ENCODE data around the gene HOMER1. TPM values are rescaled to one million over a fixed set of nuclear protein-coding genes. Genes with fewer than 3 reads are reported as not detected.

The HOMER1 gene
- total RNA-seq, 4 donors from 2014 or later = 23.5 to 51.0 (median 33.0) TPM

GRCh38 chr5:79399046-79399445 lies 114.9 kb downstream of the HOMER1 start:
- Histone ChIP-seq H3K36me3 (peaks cover 0 to 28% of the 10 kb centered on the region in 2 donors), H3K27me3 (no peaks in the 10 kb centered on the region), H3K4me1 (no peaks in the 10 kb centered on the region), H3K9me3 (no peaks in the 10 kb centered on the region), H3K27ac (no peak overlapping the region), H3K4me3 (no peak overlapping the region)
- TF ChIP-seq CTCF (IDR thresholded peaks at IDR 0.05 in 4 of 5, conservative IDR thresholded peaks at IDR 0.05 in 1 of 5) = no peak
- TF ChIP-seq POLR2A (IDR thresholded peaks at IDR 0.05) = no peak
- DNase-seq = no peak
- ATAC-seq = no peak
- intact Hi-C loops (cut with DNase I; ENCODE audit: low total_unique reads) (no loop called here), in situ Hi-C loops (cut with MboI; ENCODE audit: low sequenced_read_pairs in 4 of 4) (no loop called here)

GRCh38 chr5:79397080-79397479 lies 116.9 kb downstream of the HOMER1 start:
- no peaks in the 10 kb centered on the region for H3K27me3 ChIP-seq
- peaks cover 0 to 30% of the 10 kb centered on the region in 2 donors for H3K36me3 ChIP-seq
- in situ Hi-C loops (cut with MboI; ENCODE audit: low sequenced_read_pairs in 4 of 4) (no loop called here), intact Hi-C loops (cut with DNase I; ENCODE audit: low total_unique reads) (no loop called here)
- no peaks in the 10 kb centered on the region for H3K9me3 ChIP-seq
- no peaks in the 10 kb centered on the region for H3K4me1 ChIP-seq
- H3K4me3 ChIP-seq = no peak overlapping the region
- ATAC-seq = no peak
- H3K27ac ChIP-seq = no peak overlapping the region
- no peak for TF ChIP-seq CTCF (IDR thresholded peaks at IDR 0.05 in 4 of 5, conservative IDR thresholded peaks at IDR 0.05 in 1 of 5)
- no peak for TF ChIP-seq POLR2A (IDR thresholded peaks at IDR 0.05)
- no peak for DNase-seq

- TF ChIP-seq POLR2A (IDR thresholded peaks at IDR 0.05) = no peak
- TF ChIP-seq CTCF (IDR thresholded peaks at IDR 0.05 in 4 of 5, conservative IDR thresholded peaks at IDR 0.05 in 1 of 5) = no peak
- intact Hi-C loops (cut with DNase I; ENCODE audit: low total_unique reads) (no loop called here), in situ Hi-C loops (cut with MboI; ENCODE audit: low sequenced_read_pairs in 4 of 4) (no loop called here)
- no peak for ATAC-seq
- DNase-seq = no peak
- peaks cover 0 to 30% of the 10 kb centered on the region in 2 donors for H3K36me3 ChIP-seq
- no peak overlapping the region for H3K4me3 ChIP-seq
- H3K27me3 ChIP-seq = no peaks in the 10 kb centered on the region
- no peaks in the 10 kb centered on the region for H3K4me1 ChIP-seq
- H3K9me3 ChIP-seq = no peaks in the 10 kb centered on the region
- no peak overlapping the region for H3K27ac ChIP-seq
These were observed 117.7 kb downstream of the HOMER1 start for GRCh38 chr5:79396265-79396664.

GRCh38 chr5:79395296-79395695 lies 118.6 kb downstream of the HOMER1 start:
- Histone ChIP-seq H3K36me3 (peaks cover 0 to 30% of the 10 kb centered on the region in 2 donors), H3K27ac (no peak overlapping the region), H3K27me3 (no peaks in the 10 kb centered on the region), H3K4me3 (no peak overlapping the region), H3K4me1 (no peaks in the 10 kb centered on the region), H3K9me3 (no peaks in the 10 kb centered on the region)
- intact Hi-C loops (cut with DNase I; ENCODE audit: low total_unique reads) (no loop called here), in situ Hi-C loops (cut with MboI; ENCODE audit: low sequenced_read_pairs in 4 of 4) (no loop called here)
- DNase-seq (no peak), ATAC-seq (no peak)
- TF ChIP-seq CTCF (IDR thresholded peaks at IDR 0.05 in 4 of 5, conservative IDR thresholded peaks at IDR 0.05 in 1 of 5) (no peak), POLR2A (IDR thresholded peaks at IDR 0.05) (no peak)

GRCh38 chr5:79392776-79393175 lies 121.2 kb downstream of the HOMER1 start:
- in situ Hi-C loops (cut with MboI; ENCODE audit: low sequenced_read_pairs in 4 of 4) = no loop called here
- no peaks in the 10 kb centered on the region for H3K4me1 ChIP-seq
- peaks cover 0 to 34% of the 10 kb centered on the region in 2 donors for H3K36me3 ChIP-seq
- no peak overlapping the region for H3K27ac ChIP-seq
- no peak for ATAC-seq
- no peak for TF ChIP-seq CTCF (IDR thresholded peaks at IDR 0.05 in 4 of 5, conservative IDR thresholded peaks at IDR 0.05 in 1 of 5)
- TF ChIP-seq POLR2A (IDR thresholded peaks at IDR 0.05) = no peak
- no peaks in the 10 kb centered on the region for H3K9me3 ChIP-seq
- intact Hi-C loops (cut with DNase I; ENCODE audit: low total_unique reads) = no loop called here
- no peak for DNase-seq
- H3K4me3 ChIP-seq = no peak overlapping the region
- H3K27me3 ChIP-seq = no peaks in the 10 kb centered on the region

Measured in gastrocnemius medialis (tissue), 4 donors.